Naive thymus-derived CD4-positive, alpha-beta T cell (primary cell): ENCODE data around the gene FAM199X. TPM values are rescaled to one million over a fixed set of nuclear protein-coding genes. Genes with fewer than 3 reads are reported as not detected.

ENCODE experiments used
- ATAC-seq: fragments of 150-1000 bp; cut with Tn5 transposase; 2 replicates; pipeline ENCODE4 v1.10.0; 2021; ENCODE audit warnings: mild to moderate bottlenecking, moderate library complexity
- CTCF ChIA-PET: fragments of 350-600 bp; sonication (Branson Sonifier 250); formaldehyde crosslinking; loops from one replicate; lab custom pipeline; 2021; ENCODE audit warnings: antibody characterized with exemption; lab: Charles Lee
- POLR2A ChIA-PET: fragments of 350-600 bp; sonication (Branson Sonifier 250); formaldehyde crosslinking; loops from one replicate; lab custom pipeline; 2021; ENCODE audit warnings: antibody characterized with exemption, inconsistent platforms; lab: Charles Lee
- DNase-seq, 9 donors: peaks; one replicate each; pipeline versions ENCODE4 v3.0.0 to v3.0.0-alpha.2; 2020 to 2022; ENCODE audit warnings: mixed read lengths in 1 of 9
- H3K27ac ChIP-seq: one replicate; pipeline ENCODE4 v1.7.0; 2013; ENCODE audit warnings: mild to moderate bottlenecking, low read depth, low read length, moderate library complexity
- H3K27me3 ChIP-seq, 2 donors: one replicate each; pipeline ENCODE4 v1.7.0; 2013; ENCODE audit warnings: low read length in 2 of 2, mild to moderate bottlenecking in 2 of 2, moderate library complexity in 2 of 2; ENCODE audit not compliant: control insufficient read depth in 2 of 2, insufficient read depth in 2 of 2
- H3K36me3 ChIP-seq, 3 experiments: 1 replicate in 2 of 3; 2 replicates in 1 of 3; pipeline ENCODE4 v1.7.0; 2013; ENCODE audit warnings: low read length in 3 of 3, mild to moderate bottlenecking in 3 of 3, moderate library complexity in 1 of 3; ENCODE audit not compliant: insufficient read depth in 3 of 3, control insufficient read depth in 2 of 3
- H3K4me1 ChIP-seq, 2 donors: one replicate each; pipeline ENCODE4 v1.7.0; 2013; ENCODE audit warnings: low read length in 2 of 2, mild to moderate bottlenecking in 2 of 2, moderate library complexity in 1 of 2; ENCODE audit not compliant: control insufficient read depth in 2 of 2, insufficient read depth in 2 of 2
- H3K4me3 ChIP-seq: 2 replicates; pipeline ENCODE4 v1.7.0; 2013; ENCODE audit warnings: mild to moderate bottlenecking, low read length
- H3K9me3 ChIP-seq, 3 experiments: 1 replicate in 2 of 3; 2 replicates in 1 of 3; pipeline ENCODE4 v1.7.0; 2013; ENCODE audit warnings: low read length in 3 of 3; ENCODE audit not compliant: control insufficient read depth in 2 of 3
- H3K27ac Mint-ChIP-seq, 9 donors: one replicate each; pipeline ENCODE4 v1.8.0; 2020 to 2022; ENCODE audit warnings: mixed read lengths in 9 of 9, mild to moderate bottlenecking in 8 of 9, moderate library complexity in 5 of 9, inconsistent platforms in 2 of 9
- H3K27me3 Mint-ChIP-seq, 5 donors: one replicate each; pipeline ENCODE4 v1.8.0; 2021 to 2022; ENCODE audit warnings: mixed read lengths in 5 of 5, mild to moderate bottlenecking in 1 of 5
- H3K36me3 Mint-ChIP-seq, 5 donors: one replicate each; pipeline ENCODE4 v1.8.0; 2020 to 2022; ENCODE audit warnings: mixed read lengths in 5 of 5, mild to moderate bottlenecking in 3 of 5, inconsistent platforms in 1 of 5
- H3K4me1 Mint-ChIP-seq, 7 donors: one replicate each; pipeline ENCODE4 v1.8.0; 2020 to 2022; ENCODE audit warnings: mixed read lengths in 7 of 7, mild to moderate bottlenecking in 3 of 7, inconsistent platforms in 1 of 7
- H3K4me3 Mint-ChIP-seq, 10 donors: one replicate each; pipeline ENCODE4 v1.8.0; 2020 to 2022; ENCODE audit warnings: mild to moderate bottlenecking in 10 of 10, mixed read lengths in 10 of 10, moderate library complexity in 6 of 10, inconsistent platforms in 2 of 10
- H3K9me3 Mint-ChIP-seq, 11 donors: one replicate each; pipeline ENCODE4 v1.8.0; 2020 to 2022; ENCODE audit warnings: mixed read lengths in 11 of 11, mild to moderate bottlenecking in 4 of 11, inconsistent platforms in 1 of 11, moderate library complexity in 1 of 11
- intact Hi-C, 2 donors: fragments of 100-400 bp; cut with micrococcal nuclease; formaldehyde crosslinking; loops; one replicate each; pipeline ENCODE4 v1.15.1; 2023
- polyA plus RNA-seq, 2 donors: library from polyadenylated mRNA; unstranded; fragments of 300-500 nt; fragmentation: Illumina TruSeq; gene quantifications; one replicate each; pipeline ENCODE4 v1.2.3, GENCODE V29; 2021
- total RNA-seq, 6 experiments: library from RNA in 5 of 6; stranded (reverse) in 5 of 6; gene quantifications; 1 replicate in 5 of 6; 2 replicates in 1 of 6; pipeline ENCODE4 v1.2.3 and lab custom pipeline; 2021 to 2026

The FAM199X gene
- total and polyA plus RNA-seq, 7 experiments from 2014 or later = 8.2 to 20.4 (median 13.3) TPM

DNA sequence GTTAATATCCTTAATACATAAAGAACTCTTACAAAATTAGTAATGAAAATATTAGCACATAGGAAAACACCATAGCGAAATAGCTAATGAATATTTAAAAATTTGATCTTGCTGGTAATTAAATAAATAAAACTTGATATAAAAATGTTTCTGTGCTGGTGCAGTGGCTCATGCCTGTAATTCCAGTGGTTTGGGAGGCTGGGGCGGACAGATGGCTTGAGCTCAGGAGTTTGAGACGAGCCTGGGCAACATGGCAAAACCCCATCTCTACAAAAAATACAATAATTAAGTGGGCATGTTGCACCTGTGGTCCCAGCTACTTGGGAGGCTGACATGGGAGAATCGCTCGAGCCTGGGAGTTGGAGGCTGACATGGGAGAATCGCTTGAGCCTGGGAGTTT lies 7.6 kb downstream of the FAM199X start:
- Mint-ChIP-seq H3K27ac (no peak overlapping the region), H3K4me1 (peaks cover 14 to 36% (median 18%) of the 10 kb centered on the region in 7 donors), H3K9me3 (peaks cover 0 to 2% (median 0%) of the 10 kb centered on the region in 11 donors), H3K27me3 (no peaks in the 10 kb centered on the region), H3K4me3 (no peak overlapping the region), H3K36me3 (peaks cover 4 to 13% (median 6%) of the 10 kb centered on the region in 5 donors)
- Histone ChIP-seq H3K4me1 (no peaks in the 10 kb centered on the region), H3K36me3 (no peaks in the 10 kb centered on the region), H3K4me3 (no peak overlapping the region), H3K27me3 (no peaks in the 10 kb centered on the region), H3K27ac (no peak overlapping the region), H3K9me3 (no peaks in the 10 kb centered on the region)
- intact Hi-C loops = no loop called here
- ChIA-PET CTCF (no interaction called here), POLR2A (no interaction called here)
- no peak for ATAC-seq
- no peak for DNase-seq

DNA sequence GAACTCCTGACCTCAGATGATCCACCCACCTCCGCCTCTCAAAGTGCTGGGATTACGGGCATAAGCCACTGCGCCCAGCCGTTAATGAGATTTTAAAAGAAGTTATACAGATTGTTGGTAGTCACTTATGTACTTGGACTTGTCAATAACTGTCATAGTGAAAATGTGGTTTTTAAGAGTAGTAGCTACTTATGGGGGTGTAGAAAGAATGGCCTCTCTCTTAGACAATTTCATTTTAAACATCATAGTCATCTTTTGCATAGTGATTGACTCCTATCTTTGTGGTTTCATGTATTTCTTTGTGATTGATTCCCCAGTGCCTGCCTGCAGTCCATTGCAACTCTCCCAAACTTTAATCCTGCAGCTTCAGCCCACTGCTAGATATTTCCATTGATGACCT lies 17.4 kb downstream of the FAM199X start:
- ChIA-PET POLR2A (no interaction called here), CTCF (no interaction called here)
- DNase-seq = no peak
- Mint-ChIP-seq H3K36me3 (peaks cover 0 to 6% (median 4%) of the 10 kb centered on the region in 5 donors), H3K4me1 (peaks cover 1 to 24% (median 9%) of the 10 kb centered on the region in 7 donors), H3K4me3 (no peak overlapping the region), H3K27ac (peak overlapping the region in 2 of 9 donors; percentile 23 to 47), H3K9me3 (no peaks in the 10 kb centered on the region), H3K27me3 (no peaks in the 10 kb centered on the region)
- H3K27me3 ChIP-seq = no peaks in the 10 kb centered on the region
- intact Hi-C loops = no loop called here
- no peak overlapping the region for H3K4me3 ChIP-seq
- H3K36me3 ChIP-seq = no peaks in the 10 kb centered on the region
- no peaks in the 10 kb centered on the region for H3K9me3 ChIP-seq
- no peak overlapping the region for H3K27ac ChIP-seq
- no peaks in the 10 kb centered on the region for H3K4me1 ChIP-seq
- no peak for ATAC-seq

DNA sequence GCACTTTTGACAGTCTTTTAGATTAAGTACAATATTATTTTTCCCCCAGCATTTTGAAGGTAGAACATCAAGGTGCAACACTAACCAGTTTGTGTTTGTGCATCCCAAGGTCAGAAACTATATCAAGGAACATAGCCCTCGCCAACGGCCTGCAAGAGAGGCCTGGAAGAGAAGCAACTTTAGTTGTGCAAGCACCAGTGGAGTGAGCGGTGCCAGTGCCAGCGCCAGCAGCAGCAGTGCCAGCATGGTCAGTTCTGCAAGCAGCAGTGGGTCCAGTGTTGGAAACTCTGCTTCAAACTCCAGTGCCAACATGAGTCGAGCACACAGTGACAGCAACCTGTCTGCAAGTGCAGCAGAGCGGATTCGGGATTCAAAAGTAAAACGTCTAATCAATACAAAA lies 21.7 kb downstream of the FAM199X start:
- DNase-seq (no peak), ATAC-seq (no peak)
- Mint-ChIP-seq H3K36me3 (peaks cover 0 to 8% (median 0%) of the 10 kb centered on the region in 5 donors), H3K9me3 (no peaks in the 10 kb centered on the region), H3K4me1 (peaks cover 0 to 5% (median 0%) of the 10 kb centered on the region in 7 donors), H3K27me3 (no peaks in the 10 kb centered on the region), H3K27ac (no peak overlapping the region), H3K4me3 (no peak overlapping the region)
- no peak overlapping the region for H3K4me3 ChIP-seq
- peaks cover 0 to 5% (median 4%) of the 10 kb centered on the region in 3 experiments for H3K36me3 ChIP-seq
- CTCF ChIA-PET = no interaction called here
- H3K27ac ChIP-seq = no peak overlapping the region
- H3K4me1 ChIP-seq = no peaks in the 10 kb centered on the region
- no peaks in the 10 kb centered on the region for H3K9me3 ChIP-seq
- H3K27me3 ChIP-seq = no peaks in the 10 kb centered on the region
- intact Hi-C loops = no loop called here
- POLR2A ChIA-PET = no interaction called here

DNA sequence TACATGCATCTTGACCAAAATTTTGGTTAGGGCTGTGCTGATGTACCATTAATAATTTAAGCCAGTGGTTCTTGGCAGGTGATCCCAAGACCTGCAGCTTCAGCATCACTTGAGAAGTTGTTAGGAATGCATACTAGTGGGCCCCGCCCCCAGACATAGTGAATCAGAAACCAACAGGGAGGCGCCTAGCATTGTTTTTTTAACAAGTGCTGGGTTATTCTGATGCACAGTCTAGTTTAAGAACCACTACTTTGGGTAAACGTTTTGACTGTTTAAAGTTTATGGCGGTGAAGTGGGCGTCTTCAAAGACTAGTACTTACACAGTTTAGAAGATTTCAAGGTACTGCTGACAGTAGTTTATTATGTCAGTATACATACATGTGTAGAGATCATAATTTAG lies 23.6 kb downstream of the FAM199X start:
- Histone ChIP-seq H3K27ac (no peak overlapping the region), H3K36me3 (peaks cover 0 to 5% (median 4%) of the 10 kb centered on the region in 3 experiments), H3K4me3 (no peak overlapping the region), H3K9me3 (no peaks in the 10 kb centered on the region), H3K4me1 (no peaks in the 10 kb centered on the region), H3K27me3 (no peaks in the 10 kb centered on the region)
- no peak for DNase-seq
- intact Hi-C loops = no loop called here
- Mint-ChIP-seq H3K36me3 (peaks cover 0 to 8% (median 0%) of the 10 kb centered on the region in 5 donors), H3K9me3 (no peaks in the 10 kb centered on the region), H3K4me3 (no peak overlapping the region), H3K27ac (peak overlapping the region in 1 of 9 donors; percentile 53), H3K4me1 (peaks cover 0 to 2% (median 0%) of the 10 kb centered on the region in 7 donors), H3K27me3 (no peaks in the 10 kb centered on the region)
- ChIA-PET POLR2A (interaction anchor here (0.5 kb wide), 1 partner anchor 22 kb away, joined by 3 read pairs; no protein-coding TSS in a partner anchor), CTCF (no interaction called here)
- no peak for ATAC-seq

DNA sequence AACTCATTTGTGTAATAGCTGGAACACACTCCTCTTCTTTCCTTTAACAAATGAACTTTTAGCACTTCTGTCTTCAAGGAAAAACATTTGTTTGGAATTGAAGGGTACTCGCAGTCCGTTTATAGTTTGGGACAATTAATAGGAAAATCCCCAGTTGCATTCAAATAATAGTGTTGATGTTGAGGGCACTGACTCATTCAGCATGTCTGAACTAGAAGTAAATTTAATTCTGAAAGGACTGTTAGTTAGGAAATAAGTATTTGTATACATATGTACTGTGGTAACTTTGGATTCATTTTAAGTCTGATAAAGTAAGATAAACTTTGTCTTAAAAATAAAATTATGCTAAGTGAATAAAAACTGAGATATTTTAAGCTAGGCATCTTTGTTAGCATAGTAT lies 27.2 kb downstream of the FAM199X start:
- CTCF ChIA-PET = no interaction called here
- Mint-ChIP-seq H3K9me3 (no peaks in the 10 kb centered on the region), H3K27ac (no peak overlapping the region)

DNA sequence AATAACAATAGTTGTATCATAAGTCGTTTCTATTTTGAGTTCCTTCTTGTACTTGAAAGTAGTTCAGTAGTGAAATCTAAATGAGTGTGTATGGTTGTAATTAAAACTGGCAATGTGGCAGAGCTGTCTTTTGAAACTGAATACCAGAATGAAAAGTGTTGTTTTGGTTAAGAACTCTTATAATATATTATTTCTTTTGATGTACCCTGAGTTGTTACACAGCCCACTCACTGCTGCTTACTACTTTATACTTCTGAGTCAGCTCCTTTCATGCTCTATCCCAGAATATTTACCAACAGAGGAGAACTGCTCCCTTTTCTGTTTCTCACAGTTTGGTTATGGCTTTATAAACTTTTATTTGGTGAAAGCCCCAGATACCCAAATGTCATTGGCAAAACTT lies 28.8 kb downstream of the FAM199X start:
- intact Hi-C loops = loop anchor here (1.0 to 5.0 kb wide), 3 partner anchors 76 to 147 kb away; no protein-coding TSS in a partner anchor
- no peaks in the 10 kb centered on the region for H3K27me3 Mint-ChIP-seq
- H3K4me3 ChIP-seq = no peak overlapping the region
- CTCF ChIA-PET = no interaction called here
- no peaks in the 10 kb centered on the region for H3K27me3 ChIP-seq
- no peaks in the 10 kb centered on the region for H3K36me3 ChIP-seq
- no peak overlapping the region for H3K4me3 Mint-ChIP-seq
- no peaks in the 10 kb centered on the region for H3K9me3 ChIP-seq
- H3K36me3 Mint-ChIP-seq = peaks cover 0 to 3% (median 0%) of the 10 kb centered on the region in 5 donors
- H3K4me1 Mint-ChIP-seq = peaks cover 0 to 5% (median 0%) of the 10 kb centered on the region in 7 donors
- ATAC-seq (no peak), DNase-seq (no peak)
- no peak overlapping the region for H3K27ac Mint-ChIP-seq
- no peaks in the 10 kb centered on the region for H3K4me1 ChIP-seq
- H3K27ac ChIP-seq = no peak overlapping the region
- H3K9me3 Mint-ChIP-seq = no peaks in the 10 kb centered on the region
- POLR2A ChIA-PET = no interaction called here

More for the DNA sequence above, 27.2 kb downstream of the FAM199X start:
- Histone ChIP-seq H3K4me3 (no peak overlapping the region), H3K27me3 (no peaks in the 10 kb centered on the region), H3K4me1 (no peaks in the 10 kb centered on the region), H3K27ac (no peak overlapping the region), H3K9me3 (no peaks in the 10 kb centered on the region), H3K36me3 (peaks cover 0 to 5% (median 4%) of the 10 kb centered on the region in 3 experiments)
- intact Hi-C loops = no loop called here
- POLR2A ChIA-PET = no interaction called here
- no peaks in the 10 kb centered on the region for H3K27me3 Mint-ChIP-seq
- ATAC-seq (no peak), DNase-seq (no peak)
- H3K36me3 Mint-ChIP-seq = peaks cover 0 to 3% (median 0%) of the 10 kb centered on the region in 5 donors
- peaks cover 0 to 5% (median 0%) of the 10 kb centered on the region in 7 donors for H3K4me1 Mint-ChIP-seq
- H3K4me3 Mint-ChIP-seq = no peak overlapping the region
